Measurements from ENCODE around the gene SERP2.

Gene SERP2

GRCh38 chr13:44413095-44413494, 39.5 kb downstream of the SERP2 start:
- DNase-seq = no peak

GRCh38 chr13:44414716-44415115, 41.1 kb downstream of the SERP2 start:
- no peak for DNase-seq

GRCh38 chr13:44415815-44416214, 42.2 kb downstream of the SERP2 start:
- no peak for DNase-seq

GRCh38 chr13:44416301-44416700, 42.7 kb downstream of the SERP2 start:
- no peak for DNase-seq

GRCh38 chr13:44416744-44417143, 43.1 kb downstream of the SERP2 start:
- no peak for DNase-seq

GRCh38 chr13:44417446-44417845, 43.8 kb downstream of the SERP2 start:
- DNase-seq = no peak

GRCh38 chr13:44417876-44418275, 44.3 kb downstream of the SERP2 start:
- no peak for DNase-seq

- no peak for DNase-seq
These were observed 47.0 kb downstream of the SERP2 start for GRCh38 chr13:44420376-44421220.

GRCh38 chr13:44421853-44422525, 48.4 kb downstream of the SERP2 start:
- DNase-seq = no peak

GRCh38 chr13:44422755-44423643, 49.4 kb downstream of the SERP2 start:
- DNase-seq = no peak

- DNase-seq = no peak
These were observed 50.2 kb downstream of the SERP2 start for GRCh38 chr13:44423824-44424223.

- peak; percentile 31 for DNase-seq
These were observed 51.6 kb downstream of the SERP2 start for GRCh38 chr13:44425041-44425814.

GRCh38 chr13:44425815-44426078, 52.1 kb downstream of the SERP2 start:
- DNase-seq = no peak

- no peak for DNase-seq
These were observed 52.8 kb downstream of the SERP2 start for GRCh38 chr13:44426461-44426860.

GRCh38 chr13:44429311-44429710, 55.7 kb downstream of the SERP2 start:
- DNase-seq = no peak

GRCh38 chr13:44431150-44431549, 57.5 kb downstream of the SERP2 start:
- DNase-seq = peak; percentile 41

- peak; percentile 29 for DNase-seq
These were observed 59.0 kb downstream of the SERP2 start for GRCh38 chr13:44432650-44433049.

GRCh38 chr13:44433863-44434765, 60.5 kb downstream of the SERP2 start:
- DNase-seq = peak; percentile 56

GRCh38 chr13:44434766-44435141, 61.1 kb downstream of the SERP2 start:
- no peak for DNase-seq

- DNase-seq = peak; percentile 100
These were observed 61.7 kb downstream of the SERP2 start for GRCh38 chr13:44435142-44435918.

All from NCI-H82 (cell line).